ENCODE results near the gene CEACAM21. TPM values are rescaled to one million over a fixed set of nuclear protein-coding genes. Genes with fewer than 3 reads are reported as not detected.

Gene CEACAM21
- total RNA-seq, 2 experiments from 2014 or later: 40.8 to 56.0 TPM

DNA sequence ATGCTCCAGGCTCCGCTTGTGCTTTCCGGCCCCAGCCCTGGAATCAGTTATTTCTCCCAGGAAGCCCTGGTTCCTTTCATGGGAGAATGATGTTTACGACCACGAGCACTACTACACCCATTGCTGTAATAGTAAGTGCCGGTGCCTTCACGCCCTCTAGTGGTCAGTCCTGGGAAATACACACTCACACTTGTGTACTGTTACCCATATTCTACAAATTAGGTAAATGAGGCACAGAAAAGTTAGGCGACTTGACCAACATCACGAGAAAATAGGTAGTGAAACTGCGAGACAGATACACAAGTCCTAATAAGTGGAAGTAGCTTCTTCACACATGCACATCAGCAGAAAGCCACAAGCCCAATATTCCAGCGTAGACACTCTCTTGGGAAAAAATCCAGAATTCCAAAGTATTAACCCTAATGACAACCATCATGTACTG, 21.7 kb downstream of the CEACAM21 start:
- no peaks in the 10 kb centered on the region for H3K79me2 ChIP-seq (ENCODE audit: insufficient read depth, low read depth, low read length)
- intact Hi-C loops (cut with micrococcal nuclease; ENCODE audit: unreplicated experiment): loop anchor here (1.0 to 2.0 kb wide), 2 partner anchors 81 to 148 kb away; no protein-coding TSS in a partner anchor
- peak; percentile 81 for DNase-seq (ENCODE audit: low spot score)
- H4K20me1 ChIP-seq (ENCODE audit: insufficient read depth, low read length): no peaks in the 10 kb centered on the region
- TF ChIP-seq, protein P1, sequence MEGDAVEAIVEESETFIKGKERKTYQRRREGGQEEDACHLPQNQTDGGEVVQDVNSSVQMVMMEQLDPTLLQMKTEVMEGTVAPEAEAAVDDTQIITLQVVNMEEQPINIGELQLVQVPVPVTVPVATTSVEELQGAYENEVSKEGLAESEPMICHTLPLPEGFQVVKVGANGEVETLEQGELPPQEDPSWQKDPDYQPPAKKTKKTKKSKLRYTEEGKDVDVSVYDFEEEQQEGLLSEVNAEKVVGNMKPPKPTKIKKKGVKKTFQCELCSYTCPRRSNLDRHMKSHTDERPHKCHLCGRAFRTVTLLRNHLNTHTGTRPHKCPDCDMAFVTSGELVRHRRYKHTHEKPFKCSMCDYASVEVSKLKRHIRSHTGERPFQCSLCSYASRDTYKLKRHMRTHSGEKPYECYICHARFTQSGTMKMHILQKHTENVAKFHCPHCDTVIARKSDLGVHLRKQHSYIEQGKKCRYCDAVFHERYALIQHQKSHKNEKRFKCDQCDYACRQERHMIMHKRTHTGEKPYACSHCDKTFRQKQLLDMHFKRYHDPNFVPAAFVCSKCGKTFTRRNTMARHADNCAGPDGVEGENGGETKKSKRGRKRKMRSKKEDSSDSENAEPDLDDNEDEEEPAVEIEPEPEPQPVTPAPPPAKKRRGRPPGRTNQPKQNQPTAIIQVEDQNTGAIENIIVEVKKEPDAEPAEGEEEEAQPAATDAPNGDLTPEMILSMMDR (conservative IDR thresholded peaks at IDR 0.05; ENCODE audit: low read length): peak; percentile 99
- no peak for TF ChIP-seq EZH2phosphoT487 (IDR thresholded peaks at IDR 0.05; ENCODE audit: borderline replicate concordance, low read depth, low read length)
- H3K9me2 ChIP-seq (ENCODE audit: insufficient read depth, low read length): no peaks in the 10 kb centered on the region
- ChIA-PET POLR2A (interaction anchor here (0.6 kb wide), 1 partner anchor 57 kb away, joined by 3 read pairs; no protein-coding TSS in a partner anchor), CTCF (ENCODE audit: unreplicated experiment) (no interaction called here)
- no peaks in the 10 kb centered on the region for H3K9me3 ChIP-seq (ENCODE audit: low read length)
- BruUV-seq (replicated peaks): no TSS peak
- no peak overlapping the region for H2AFZ ChIP-seq (ENCODE audit: low read length)
- H3K27ac ChIP-seq (ENCODE audit: low read depth, low read length, poor library complexity, severe bottlenecking): no peak overlapping the region
- H3K4me3 ChIP-seq (ENCODE audit: low read depth, low read length, poor library complexity, severe bottlenecking): no peak overlapping the region
- H3K36me3 ChIP-seq (ENCODE audit: insufficient read depth, low read length): no peaks in the 10 kb centered on the region
- H3K4me2 ChIP-seq (ENCODE audit: low read length): no peak overlapping the region
- peaks cover 10% of the 10 kb centered on the region for H3K4me1 ChIP-seq (ENCODE audit: insufficient read depth, low read length, poor library complexity, severe bottlenecking)

DNA sequence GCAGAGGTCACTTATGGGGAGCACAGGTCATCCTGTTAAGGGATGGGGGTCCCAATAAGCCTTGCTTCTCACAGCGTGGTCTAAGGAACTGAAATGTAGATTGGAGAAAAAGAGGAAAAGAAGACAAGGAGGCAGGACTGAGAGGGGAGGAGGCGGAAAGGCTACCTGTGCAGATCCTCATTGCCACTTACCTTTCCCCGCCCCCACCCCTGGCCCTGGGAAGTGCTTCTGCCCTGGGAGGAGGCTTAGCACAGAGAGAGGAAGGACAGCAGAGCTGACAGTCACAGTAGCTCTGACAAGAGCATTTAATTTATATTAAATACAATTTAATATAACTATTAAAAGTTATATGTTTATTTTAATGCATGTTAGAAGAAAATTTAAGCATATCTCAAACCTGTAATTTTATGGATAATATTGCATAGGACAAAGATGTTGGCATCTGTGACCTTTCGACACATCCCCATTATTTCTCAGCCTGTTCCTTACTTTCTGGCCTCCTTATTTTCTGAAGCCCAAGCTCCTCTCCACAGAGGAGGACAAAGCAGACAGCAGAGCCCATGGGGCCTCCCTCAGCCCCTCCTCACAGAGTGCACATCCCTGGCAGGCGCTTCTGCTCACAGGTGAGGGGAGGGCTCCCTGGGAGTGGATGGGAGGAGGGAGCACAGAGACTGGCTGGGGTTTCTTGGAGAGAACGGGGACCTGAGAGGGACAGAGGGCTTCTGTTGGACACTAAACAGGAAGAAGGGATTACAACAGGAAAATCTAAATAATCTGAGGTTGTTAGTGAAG, 23.4 kb downstream of the CEACAM21 start:
- H3K36me3 ChIP-seq (ENCODE audit: insufficient read depth, low read length): no peaks in the 10 kb centered on the region
- no peaks in the 10 kb centered on the region for H3K9me3 ChIP-seq (ENCODE audit: low read length)
- H3K4me1 ChIP-seq (ENCODE audit: insufficient read depth, low read length, poor library complexity, severe bottlenecking): peaks cover 10% of the 10 kb centered on the region
- no peak overlapping the region for H3K4me3 ChIP-seq (ENCODE audit: low read depth, low read length, poor library complexity, severe bottlenecking)
- CTCF ChIA-PET (ENCODE audit: unreplicated experiment): no interaction called here
- no peaks in the 10 kb centered on the region for H3K79me2 ChIP-seq (ENCODE audit: insufficient read depth, low read depth, low read length)
- no peaks in the 10 kb centered on the region for H4K20me1 ChIP-seq (ENCODE audit: insufficient read depth, low read length)
- TF ChIP-seq, protein P1 (conservative IDR thresholded peaks at IDR 0.05; ENCODE audit: low read length): no peak
- no peak for TF ChIP-seq EZH2phosphoT487 (IDR thresholded peaks at IDR 0.05; ENCODE audit: borderline replicate concordance, low read depth, low read length)
- H3K9me2 ChIP-seq (ENCODE audit: insufficient read depth, low read length): no peaks in the 10 kb centered on the region
- intact Hi-C loops (cut with micrococcal nuclease; ENCODE audit: unreplicated experiment): no loop called here
- POLR2A ChIA-PET: no interaction called here
- BruUV-seq (replicated peaks): no TSS peak
- no peak overlapping the region for H3K27ac ChIP-seq (ENCODE audit: low read depth, low read length, poor library complexity, severe bottlenecking)
- H2AFZ ChIP-seq (ENCODE audit: low read length): no peak overlapping the region
- H3K4me2 ChIP-seq (ENCODE audit: low read length): no peak overlapping the region
- no peak for DNase-seq (ENCODE audit: low spot score)

DNA sequence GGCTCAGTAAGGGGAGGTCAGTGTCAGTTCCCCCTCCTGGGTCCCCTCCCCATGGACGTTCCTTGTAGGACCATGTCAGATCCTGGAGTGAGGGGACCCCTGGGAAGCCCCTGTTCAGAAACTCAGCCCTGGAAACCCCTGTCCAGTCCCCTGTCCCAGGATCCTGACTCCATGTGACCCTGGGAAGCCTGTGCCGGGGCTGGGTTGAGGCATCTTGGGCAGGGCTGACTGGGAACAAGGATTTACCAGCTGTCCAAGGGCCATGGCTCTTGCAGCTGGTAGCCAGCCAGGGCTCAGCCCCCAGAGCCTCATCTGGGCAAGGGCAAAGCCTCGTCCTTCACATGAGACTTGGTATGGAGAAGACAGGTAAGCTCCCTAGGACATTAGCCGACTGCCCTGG, 25.8 kb downstream of the CEACAM21 start:
- CTCF ChIA-PET (ENCODE audit: unreplicated experiment): no interaction called here

More for the DNA sequence above, 25.8 kb downstream of the CEACAM21 start:
- H3K4me3 ChIP-seq (ENCODE audit: low read depth, low read length, poor library complexity, severe bottlenecking): no peak overlapping the region
- H3K4me2 ChIP-seq (ENCODE audit: low read length): no peak overlapping the region
- H3K9me2 ChIP-seq (ENCODE audit: insufficient read depth, low read length): no peaks in the 10 kb centered on the region
- no peaks in the 10 kb centered on the region for H3K9me3 ChIP-seq (ENCODE audit: low read length)
- H3K79me2 ChIP-seq (ENCODE audit: insufficient read depth, low read depth, low read length): no peaks in the 10 kb centered on the region
- no peaks in the 10 kb centered on the region for H4K20me1 ChIP-seq (ENCODE audit: insufficient read depth, low read length)
- no peak overlapping the region for H3K27ac ChIP-seq (ENCODE audit: low read depth, low read length, poor library complexity, severe bottlenecking)
- BruUV-seq (replicated peaks): no TSS peak
- DNase-seq (ENCODE audit: low spot score): no peak
- TF ChIP-seq, protein P1 (conservative IDR thresholded peaks at IDR 0.05; ENCODE audit: low read length): no peak
- TF ChIP-seq EZH2phosphoT487 (IDR thresholded peaks at IDR 0.05; ENCODE audit: borderline replicate concordance, low read depth, low read length): no peak
- POLR2A ChIA-PET: no interaction called here
- peaks cover 6% of the 10 kb centered on the region for H3K4me1 ChIP-seq (ENCODE audit: insufficient read depth, low read length, poor library complexity, severe bottlenecking)
- intact Hi-C loops (cut with micrococcal nuclease; ENCODE audit: unreplicated experiment): no loop called here
- no peak overlapping the region for H2AFZ ChIP-seq (ENCODE audit: low read length)
- no peaks in the 10 kb centered on the region for H3K36me3 ChIP-seq (ENCODE audit: insufficient read depth, low read length)

All from OCI-LY7 (cell line).